ENCODE measurements around the gene GFOD1.

- TF ChIP-seq CTCF (IDR thresholded peaks at IDR 0.05 in 8 of 11, conservative IDR thresholded peaks at IDR 0.05 in 3 of 11) (no peak), POLR2A (IDR thresholded peaks at IDR 0.05) (no peak), POLR2AphosphoS5 (IDR thresholded peaks at IDR 0.05) (peak in 1 of 3 donors; percentile 7)
Observed at GRCh38 chr6:13334953-13335352, 152.4 kb downstream of the GFOD1 start.
